Embryonic facial prominence (tissue), 1 donor: Measurements from ENCODE around the gene FHOD1.

Source experiments
- DNase-seq: peaks from one replicate; pipeline ENCODE4 v3.0.0-alpha.2; 2016; ENCODE audit errors: extremely low spot score

The FHOD1 gene

GRCh38 chr16:67207249-67208091, 39.8 kb downstream of the FHOD1 start:
- no peak for DNase-seq

- no peak for DNase-seq
Measured at GRCh38 chr16:67206838-67207248, 40.4 kb downstream of the FHOD1 start.

- no peak for DNase-seq
Measured at GRCh38 chr16:67206129-67206837, 41.0 kb downstream of the FHOD1 start.

- no peak for DNase-seq
Measured at GRCh38 chr16:67204076-67204475, 43.2 kb downstream of the FHOD1 start.

- DNase-seq, result no peak
Measured at GRCh38 chr16:67202956-67203493, 44.3 kb downstream of the FHOD1 start.

- DNase-seq, result no peak
Measured at GRCh38 chr16:67202426-67202825, 44.9 kb downstream of the FHOD1 start.

- DNase-seq, result no peak
Measured at GRCh38 chr16:67201411-67202345, 45.6 kb downstream of the FHOD1 start.

GRCh38 chr16:67200491-67200890, 46.8 kb downstream of the FHOD1 start:
- DNase-seq, result no peak

- no peak for DNase-seq
Measured at GRCh38 chr16:67199808-67200198, 47.5 kb downstream of the FHOD1 start.

GRCh38 chr16:67199011-67199807, 48.1 kb downstream of the FHOD1 start, which contains the start of gene ELMO3:
Gene ELMO3, plus strand, starts transcription at chr16:67199131. Its CDS starts 196 bp downstream, at chr16:67199327.
- DNase-seq, result no peak

- DNase-seq, result no peak
Measured at GRCh38 chr16:67198238-67198734, 49.0 kb downstream of the FHOD1 start.

- DNase-seq, result no peak
Measured at GRCh38 chr16:67197704-67198103, 49.6 kb downstream of the FHOD1 start.

- DNase-seq, result no peak
Measured at GRCh38 chr16:67196881-67197280, 50.4 kb downstream of the FHOD1 start.

- DNase-seq, result no peak
Measured at GRCh38 chr16:67195676-67196075, 51.6 kb downstream of the FHOD1 start.

- DNase-seq, result no peak
Measured at GRCh38 chr16:67194260-67194659, 53.0 kb downstream of the FHOD1 start.

GRCh38 chr16:67193536-67193935, 53.7 kb downstream of the FHOD1 start:
- no peak for DNase-seq

GRCh38 chr16:67192781-67193361, 54.4 kb downstream of the FHOD1 start:
- no peak for DNase-seq

GRCh38 chr16:67191995-67192681, 55.1 kb downstream of the FHOD1 start, which contains the start of gene E2F4:
Gene E2F4, plus strand, starts transcription at chr16:67192155. Its CDS starts 73 bp downstream, at chr16:67192228.
- peak; percentile 82 for DNase-seq

GRCh38 chr16:67191411-67191994, 55.8 kb downstream of the FHOD1 start:
- DNase-seq, result no peak
